CD8-positive, alpha-beta memory T cell (primary cell): Measurements from ENCODE around the gene PLEKHG4. TPM values are rescaled to one million over a fixed set of nuclear protein-coding genes. Genes with fewer than 3 reads are reported as not detected.

Source experiments
- CTCF ChIA-PET: fragments of 350-600 bp; sonication (Branson Sonifier 250); formaldehyde crosslinking; loops from one replicate; lab custom pipeline; 2021; ENCODE audit warnings: antibody characterized with exemption; lab: Charles Lee
- POLR2A ChIA-PET: fragments of 350-600 bp; sonication (Branson Sonifier 250); formaldehyde crosslinking; loops from one replicate; lab custom pipeline; 2021; ENCODE audit warnings: antibody characterized with exemption; lab: Charles Lee
- DNase-seq, 5 donors: peaks; one replicate each; pipeline versions ENCODE4 v3.0.0 to v3.0.0-alpha.2; 2020 to 2022; ENCODE audit warnings: mixed read lengths in 1 of 5
- H3K27ac ChIP-seq: one replicate; pipeline ENCODE4 v1.7.0; 2013; ENCODE audit warnings: low read depth, mild to moderate bottlenecking, low read length, moderate library complexity
- H3K27me3 ChIP-seq: 2 replicates; pipeline ENCODE4 v1.7.0; 2013; ENCODE audit warnings: low read length, mild to moderate bottlenecking; ENCODE audit not compliant: insufficient read depth, poor library complexity, severe bottlenecking
- H3K36me3 ChIP-seq: 2 replicates; pipeline ENCODE4 v1.7.0; 2013; ENCODE audit warnings: mild to moderate bottlenecking, low read length, moderate library complexity; ENCODE audit not compliant: insufficient read depth
- H3K4me1 ChIP-seq: 2 replicates; pipeline ENCODE4 v1.7.0; 2013; ENCODE audit warnings: mild to moderate bottlenecking, low read length, moderate library complexity; ENCODE audit not compliant: insufficient read depth
- H3K4me3 ChIP-seq: 2 replicates; pipeline ENCODE4 v1.7.0; 2013; ENCODE audit warnings: mild to moderate bottlenecking, low read length
- H3K9me3 ChIP-seq: 2 replicates; pipeline ENCODE4 v1.7.0; 2013; ENCODE audit warnings: mild to moderate bottlenecking, low read length
- H3K27ac Mint-ChIP-seq, 8 donors: one replicate each; pipeline ENCODE4 v1.8.0; 2020 to 2021; ENCODE audit warnings: mixed read lengths in 8 of 8, mild to moderate bottlenecking in 6 of 8, inconsistent platforms in 3 of 8, moderate library complexity in 3 of 8
- H3K27me3 Mint-ChIP-seq, 2 donors: one replicate each; pipeline ENCODE4 v1.8.0; 2020 to 2021; ENCODE audit warnings: mixed read lengths in 2 of 2, mild to moderate bottlenecking in 1 of 2, moderate library complexity in 1 of 2
- H3K36me3 Mint-ChIP-seq, 3 donors: one replicate each; pipeline ENCODE4 v1.8.0; 2020 to 2021; ENCODE audit warnings: mixed read lengths in 3 of 3, inconsistent platforms in 1 of 3, mild to moderate bottlenecking in 1 of 3
- H3K4me1 Mint-ChIP-seq, 3 donors: one replicate each; pipeline ENCODE4 v1.8.0; 2020 to 2021; ENCODE audit warnings: mixed read lengths in 3 of 3, inconsistent platforms in 1 of 3, mild to moderate bottlenecking in 1 of 3
- H3K4me3 Mint-ChIP-seq, 7 donors: one replicate each; pipeline ENCODE4 v1.8.0; 2020 to 2021; ENCODE audit warnings: mixed read lengths in 7 of 7, mild to moderate bottlenecking in 6 of 7, moderate library complexity in 4 of 7, inconsistent platforms in 2 of 7
- H3K9me3 Mint-ChIP-seq, 5 donors: one replicate each; pipeline ENCODE4 v1.8.0; 2020 to 2022; ENCODE audit warnings: mixed read lengths in 5 of 5, mild to moderate bottlenecking in 3 of 5, moderate library complexity in 2 of 5, inconsistent platforms in 1 of 5
- polyA plus RNA-seq: library from polyadenylated mRNA; unstranded; fragments of 300-500 nt; fragmentation: Illumina TruSeq; gene quantifications from one replicate; pipeline ENCODE4 v1.2.3, GENCODE V29; 2021
- total RNA-seq, 2 experiments: library from RNA; stranded (reverse); gene quantifications; one replicate each; pipeline ENCODE4 v1.2.3, GENCODE V29; 2021

PLEKHG4 gene
- total and polyA plus RNA-seq, 3 experiments from 2014 or later = 1.6 to 29.3 (median 25.3) TPM

DNA sequence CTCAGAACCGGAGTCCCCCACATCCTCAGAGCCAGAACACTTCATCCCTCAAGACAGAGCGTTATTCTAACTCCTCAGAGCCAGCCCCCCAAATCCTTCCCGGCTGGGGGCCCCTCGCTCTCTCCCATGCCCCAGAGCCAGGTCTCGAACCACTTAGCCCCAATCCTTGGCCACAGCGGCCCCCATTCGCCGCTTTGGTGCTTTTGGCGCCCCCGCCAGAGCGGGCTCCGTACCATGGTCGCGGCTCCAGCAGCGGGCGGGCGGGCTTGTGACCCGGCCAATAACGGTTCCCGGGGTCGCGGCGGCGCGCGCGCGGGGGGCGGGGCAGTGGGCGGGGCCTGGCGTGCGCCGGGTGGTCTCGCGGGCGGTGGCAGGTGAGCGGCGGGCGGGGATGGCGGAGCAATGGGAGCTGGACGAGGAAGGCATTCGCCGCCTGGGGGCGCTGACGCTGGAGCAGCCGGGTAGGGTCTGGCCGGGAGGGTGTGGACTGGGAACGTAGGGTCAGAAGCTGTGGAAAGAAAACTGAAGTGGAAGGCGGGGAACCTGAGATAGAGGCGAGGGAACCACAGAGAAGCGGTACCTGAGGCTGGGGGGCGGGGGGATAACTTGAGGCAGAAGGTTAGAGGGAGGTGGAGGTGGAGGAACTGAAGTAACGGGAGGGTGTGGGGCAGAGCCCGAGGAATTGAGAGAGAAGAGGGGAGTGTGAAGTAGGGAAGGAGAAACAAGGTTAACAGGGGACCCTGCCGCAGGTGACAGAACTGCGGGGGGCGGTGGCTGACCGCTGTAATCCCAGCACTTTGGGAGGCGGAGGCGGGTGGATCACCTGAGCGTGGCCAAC, 47.4 kb downstream of the PLEKHG4 start, which contains the start of the genes KCTD19 and LRRC36:
Gene KCTD19 (minus strand): TSS at position 270 of the 838 bp plus-strand sequence. CDS start 34 bp downstream, at position 236.
Gene LRRC36 (plus strand): TSS at position 344 of the 838 bp plus-strand sequence. CDS start 48 bp downstream, at position 392.
- peaks cover 7% of the 10 kb centered on the region for H3K27me3 ChIP-seq
- no peaks in the 10 kb centered on the region for H3K9me3 Mint-ChIP-seq
- H3K4me3 ChIP-seq = peak within 1 kb of the TSS; percentile 44
- POLR2A ChIA-PET = no interaction called here
- CTCF ChIA-PET = interaction anchor here (0.6 to 1.6 kb wide), 6 partner anchors 11 to 43 kb away, joined by 3 to 7 read pairs (median 3); no protein-coding TSS in a partner anchor
- H3K36me3 ChIP-seq = no peaks in the 10 kb centered on the region
- H3K27me3 Mint-ChIP-seq = peaks cover 14 to 27% of the 10 kb centered on the region in 2 donors
- peak within 1 kb of the TSS; percentile 38 to 92 (median 86) for H3K4me3 Mint-ChIP-seq
- peak within 1 kb of the TSS; percentile 35 for H3K27ac ChIP-seq
- peaks cover 13 to 15% (median 15%) of the 10 kb centered on the region in 3 donors for H3K4me1 Mint-ChIP-seq
- peak within 1 kb of the TSS in 6 of 8 donors; percentile 18 to 92 (median 64) for H3K27ac Mint-ChIP-seq
- H3K36me3 Mint-ChIP-seq = no peaks in the 10 kb centered on the region
- no peaks in the 10 kb centered on the region for H3K9me3 ChIP-seq
- peak; percentile 40 to 74 (median 62) for DNase-seq
- H3K4me1 ChIP-seq = peaks cover 9% of the 10 kb centered on the region

DNA sequence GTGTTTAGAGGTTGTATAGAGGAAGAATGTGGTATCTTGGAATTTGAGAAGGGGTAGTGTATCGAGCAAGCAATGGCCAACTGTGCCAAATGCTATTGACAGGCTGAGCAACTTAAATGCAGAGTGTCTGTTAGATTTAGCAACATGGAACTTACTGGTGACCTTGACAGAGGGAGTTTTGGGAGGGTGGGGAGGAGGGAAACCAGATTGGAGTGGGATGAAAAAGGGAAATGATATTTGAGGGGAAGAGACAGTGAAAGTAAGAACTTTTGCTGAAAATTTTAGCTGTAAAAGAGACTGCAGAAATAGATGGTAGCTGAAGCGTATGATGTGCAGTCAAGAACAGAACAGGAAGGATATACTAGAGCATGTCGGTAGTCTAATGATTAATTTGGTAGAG, 48.4 kb downstream of the PLEKHG4 start:
- Mint-ChIP-seq H3K27ac (peak overlapping the region in 1 of 8 donors; percentile 39), H3K9me3 (no peaks in the 10 kb centered on the region), H3K4me3 (peak overlapping the region in 5 of 7 donors; percentile 6 to 42 (median 23)), H3K4me1 (peaks cover 13 to 15% (median 15%) of the 10 kb centered on the region in 3 donors), H3K36me3 (no peaks in the 10 kb centered on the region), H3K27me3 (peaks cover 10 to 22% of the 10 kb centered on the region in 2 donors)
- Histone ChIP-seq H3K27me3 (peaks cover 4% of the 10 kb centered on the region), H3K4me3 (no peak overlapping the region), H3K9me3 (no peaks in the 10 kb centered on the region), H3K27ac (no peak overlapping the region), H3K36me3 (no peaks in the 10 kb centered on the region), H3K4me1 (peaks cover 9% of the 10 kb centered on the region)
- ChIA-PET POLR2A (interaction anchor here (0.6 kb wide), 1 partner anchor 1954 kb away, joined by 5 read pairs; no protein-coding TSS in a partner anchor), CTCF (interaction anchor here (0.6 to 1.2 kb wide), 2 partner anchors 35 to 100 kb away, joined by 3 read pairs; no protein-coding TSS in a partner anchor)
- no peak for DNase-seq

DNA sequence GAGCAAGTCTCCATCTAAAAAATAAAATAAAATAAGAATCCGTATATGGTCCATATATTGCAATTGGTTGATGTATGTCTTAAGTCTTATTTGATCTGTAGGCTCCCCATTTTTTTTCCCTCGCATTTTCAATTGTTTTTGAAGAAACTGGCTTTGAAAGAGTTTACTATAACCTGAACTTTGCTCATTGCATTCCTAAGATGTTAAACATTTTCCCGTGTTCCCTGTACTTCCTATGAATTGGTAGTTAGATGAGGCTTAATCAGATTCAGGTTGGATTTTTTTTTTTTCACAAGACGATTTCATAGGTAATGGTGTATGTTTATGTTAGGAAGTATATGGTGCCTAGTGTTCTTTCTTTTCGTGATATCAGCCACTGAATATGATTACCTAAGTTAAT, 50.6 kb downstream of the PLEKHG4 start:
- peaks cover 0 to 3% (median 0%) of the 10 kb centered on the region in 3 donors for H3K36me3 Mint-ChIP-seq
- Histone ChIP-seq H3K4me1 (peaks cover 9% of the 10 kb centered on the region), H3K27me3 (no peaks in the 10 kb centered on the region), H3K4me3 (no peak overlapping the region), H3K36me3 (no peaks in the 10 kb centered on the region), H3K9me3 (no peaks in the 10 kb centered on the region), H3K27ac (no peak overlapping the region)
- CTCF ChIA-PET = no interaction called here
- DNase-seq = no peak
- H3K4me3 Mint-ChIP-seq = no peak overlapping the region
- H3K27me3 Mint-ChIP-seq = peaks cover 4 to 7% of the 10 kb centered on the region in 2 donors
- POLR2A ChIA-PET = no interaction called here
- H3K27ac Mint-ChIP-seq = peak overlapping the region in 1 of 8 donors; percentile 47
- H3K9me3 Mint-ChIP-seq = peaks cover 0 to 8% (median 3%) of the 10 kb centered on the region in 5 donors
- peaks cover 13 to 15% (median 15%) of the 10 kb centered on the region in 3 donors for H3K4me1 Mint-ChIP-seq

DNA sequence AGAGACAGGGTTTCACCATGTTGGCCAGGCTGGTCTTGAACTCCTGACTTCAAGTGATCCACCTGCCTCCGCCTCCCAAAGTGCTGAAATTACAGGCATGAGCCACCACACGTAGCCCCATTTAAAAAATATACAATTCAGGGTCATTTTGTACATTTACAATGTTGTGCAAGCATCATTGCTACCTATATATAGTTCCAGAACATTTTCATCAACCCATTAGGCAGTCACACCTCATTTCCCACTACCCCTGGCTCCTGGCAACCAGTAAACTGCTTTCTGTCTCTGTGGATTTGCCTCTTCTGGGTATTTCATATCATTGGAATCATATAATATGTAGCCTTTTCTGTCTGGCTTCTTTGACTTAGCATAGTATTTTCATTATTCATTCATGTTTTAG, 54.0 kb downstream of the PLEKHG4 start:
- Histone ChIP-seq H3K4me1 (no peaks in the 10 kb centered on the region), H3K4me3 (no peak overlapping the region), H3K27me3 (no peaks in the 10 kb centered on the region), H3K36me3 (no peaks in the 10 kb centered on the region), H3K9me3 (no peaks in the 10 kb centered on the region), H3K27ac (no peak overlapping the region)
- H3K27me3 Mint-ChIP-seq = peaks cover 4% of the 10 kb centered on the region in 2 donors
- H3K4me1 Mint-ChIP-seq = no peaks in the 10 kb centered on the region
- H3K9me3 Mint-ChIP-seq = peaks cover 3 to 19% (median 12%) of the 10 kb centered on the region in 5 donors
- no peak for DNase-seq
- ChIA-PET POLR2A (no interaction called here), CTCF (no interaction called here)
- H3K4me3 Mint-ChIP-seq = no peak overlapping the region
- H3K36me3 Mint-ChIP-seq = peaks cover 0 to 8% (median 0%) of the 10 kb centered on the region in 3 donors
- H3K27ac Mint-ChIP-seq = peak overlapping the region in 1 of 8 donors; percentile 6

DNA sequence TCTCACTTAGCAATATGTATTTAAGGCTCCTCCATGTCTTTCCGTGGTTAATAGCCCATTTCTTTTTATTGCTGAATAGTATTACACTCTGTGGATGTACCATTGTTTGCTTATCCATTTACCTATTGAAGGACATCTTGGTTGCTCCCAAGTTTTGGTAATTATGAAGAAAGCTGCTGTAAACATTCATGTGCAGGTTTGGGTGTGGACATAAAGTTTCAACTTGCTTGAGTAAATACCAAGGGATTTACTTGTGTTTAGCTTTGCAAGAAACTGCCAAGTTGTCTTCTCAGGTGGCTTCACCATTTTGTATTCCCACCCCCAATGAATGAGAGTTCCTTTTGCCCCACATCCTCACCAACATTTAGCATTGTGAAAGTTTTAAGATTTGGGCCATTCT, 56.8 kb downstream of the PLEKHG4 start:
- ChIA-PET CTCF (no interaction called here), POLR2A (interaction anchor here (0.6 kb wide), 1 partner anchor 915 kb away, joined by 7 read pairs; no protein-coding TSS in a partner anchor)
- no peaks in the 10 kb centered on the region for H3K36me3 ChIP-seq
- no peak overlapping the region for H3K4me3 ChIP-seq
- no peaks in the 10 kb centered on the region for H3K4me1 Mint-ChIP-seq
- no peak overlapping the region for H3K4me3 Mint-ChIP-seq
- no peak overlapping the region for H3K27ac ChIP-seq
- no peak for DNase-seq
- H3K9me3 ChIP-seq = no peaks in the 10 kb centered on the region
- no peak overlapping the region for H3K27ac Mint-ChIP-seq
- peaks cover 4 to 8% of the 10 kb centered on the region in 2 donors for H3K27me3 Mint-ChIP-seq
- H3K9me3 Mint-ChIP-seq = peaks cover 3 to 19% (median 12%) of the 10 kb centered on the region in 5 donors
- peaks cover 0 to 8% (median 0%) of the 10 kb centered on the region in 3 donors for H3K36me3 Mint-ChIP-seq
- no peaks in the 10 kb centered on the region for H3K4me1 ChIP-seq
- H3K27me3 ChIP-seq = no peaks in the 10 kb centered on the region

DNA sequence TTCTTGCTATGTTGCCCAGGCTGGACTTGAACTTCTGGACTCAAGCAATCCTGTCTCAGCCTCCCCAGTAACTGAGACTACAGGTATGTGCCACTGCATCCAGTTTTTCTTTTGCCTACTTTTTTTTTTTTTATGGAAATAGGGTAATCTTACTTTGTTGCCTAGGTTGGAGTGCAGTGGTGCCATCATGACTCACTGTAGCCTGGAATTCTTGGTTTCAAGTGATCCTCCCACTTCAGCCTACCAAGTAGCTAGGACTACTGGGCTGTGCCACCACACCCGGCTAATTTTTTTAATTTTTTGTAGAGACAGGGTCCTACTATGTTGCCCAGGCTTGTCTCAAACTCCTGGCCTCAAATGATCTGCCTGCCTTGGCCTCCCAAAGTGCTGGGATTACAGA, 57.3 kb downstream of the PLEKHG4 start:
- DNase-seq = no peak
- Histone ChIP-seq H3K9me3 (no peaks in the 10 kb centered on the region), H3K36me3 (no peaks in the 10 kb centered on the region), H3K4me3 (no peak overlapping the region), H3K27ac (no peak overlapping the region), H3K27me3 (no peaks in the 10 kb centered on the region), H3K4me1 (no peaks in the 10 kb centered on the region)
- POLR2A ChIA-PET = no interaction called here
- CTCF ChIA-PET = no interaction called here
- no peak overlapping the region for H3K27ac Mint-ChIP-seq
- no peak overlapping the region for H3K4me3 Mint-ChIP-seq
- peaks cover 0 to 8% (median 0%) of the 10 kb centered on the region in 3 donors for H3K36me3 Mint-ChIP-seq
- H3K4me1 Mint-ChIP-seq = no peaks in the 10 kb centered on the region
- peaks cover 6 to 8% of the 10 kb centered on the region in 2 donors for H3K27me3 Mint-ChIP-seq
- H3K9me3 Mint-ChIP-seq = peaks cover 3 to 19% (median 12%) of the 10 kb centered on the region in 5 donors
